WTC11 (cell line): ENCODE results near the gene PCDH7.

Experiments used
- CBFB ChIP-seq: sonication (generic); formaldehyde crosslinking; IDR thresholded peaks from 2 replicates; pipeline ENCODE4 v1.8.1; 2022; ENCODE audit warnings: mild to moderate bottlenecking, low read depth, missing genetic modification reagents
- CREM ChIP-seq: sonication (generic); formaldehyde crosslinking; IDR thresholded peaks from 2 replicates; pipeline ENCODE4 v1.8.1; 2022; ENCODE audit warnings: mild to moderate bottlenecking, missing genetic modification reagents, moderate library complexity
- FOXK1 ChIP-seq: sonication (generic); formaldehyde crosslinking; IDR thresholded peaks from 2 replicates; pipeline ENCODE4 v1.8.0; 2022; ENCODE audit warnings: mild to moderate bottlenecking, moderate library complexity, missing genetic modification reagents
- GABPB1 ChIP-seq: sonication (generic); formaldehyde crosslinking; IDR thresholded peaks from 2 replicates; pipeline ENCODE4 v1.8.1; 2023; ENCODE audit warnings: mild to moderate bottlenecking, missing genetic modification reagents
- IRF2 ChIP-seq: sonication (generic); formaldehyde crosslinking; IDR thresholded peaks from 2 replicates; pipeline ENCODE4 v1.8.0; 2022; ENCODE audit warnings: low read depth, missing genetic modification reagents, borderline replicate concordance
- SMAD3 ChIP-seq: sonication (generic); formaldehyde crosslinking; IDR thresholded peaks from 2 replicates; pipeline ENCODE4 v1.8.0; 2022; ENCODE audit warnings: missing genetic modification reagents, mild to moderate bottlenecking, borderline replicate concordance
- ZNF317 ChIP-seq: sonication (generic); formaldehyde crosslinking; IDR thresholded peaks from 2 replicates; pipeline ENCODE4 v1.8.1; 2023; ENCODE audit warnings: low read depth, mild to moderate bottlenecking, moderate library complexity, missing genetic modification reagents, borderline replicate concordance
- ZNF671 ChIP-seq: fragments of 250-450 bp; sonication (Bioruptor Pico); IDR thresholded peaks from 2 replicates; pipeline ENCODE4 v1.8.0; 2021; ENCODE audit warnings: mild to moderate bottlenecking
- TF ChIP-seq, protein P1 (sequence below): sonication (generic); formaldehyde crosslinking; IDR thresholded peaks from 2 replicates; pipeline ENCODE4 v1.8.1; 2023; ENCODE audit warnings: mild to moderate bottlenecking, missing genetic modification reagents
- TF ChIP-seq, protein P2 (sequence below): sonication (generic); formaldehyde crosslinking; IDR thresholded peaks from 2 replicates; pipeline ENCODE4 v1.8.1; 2023; ENCODE audit warnings: mild to moderate bottlenecking, moderate library complexity, missing genetic modification reagents
- TF ChIP-seq, protein P3 (sequence below): fragments of 200-600 bp; IDR thresholded peaks from 2 replicates; pipeline ENCODE4 v1.8.0; 2022; ENCODE audit warnings: antibody characterized with exemption
- TF ChIP-seq, protein P4 (sequence below): sonication (generic); formaldehyde crosslinking; IDR thresholded peaks from 2 replicates; pipeline ENCODE4 v1.8.0; 2023; ENCODE audit warnings: mild to moderate bottlenecking, missing genetic modification reagents
- TF ChIP-seq, protein P5 (sequence below): sonication (generic); formaldehyde crosslinking; IDR thresholded peaks from 2 replicates; pipeline ENCODE4 v1.8.0; 2022; ENCODE audit warnings: mild to moderate bottlenecking, missing genetic modification reagents

DNA sequence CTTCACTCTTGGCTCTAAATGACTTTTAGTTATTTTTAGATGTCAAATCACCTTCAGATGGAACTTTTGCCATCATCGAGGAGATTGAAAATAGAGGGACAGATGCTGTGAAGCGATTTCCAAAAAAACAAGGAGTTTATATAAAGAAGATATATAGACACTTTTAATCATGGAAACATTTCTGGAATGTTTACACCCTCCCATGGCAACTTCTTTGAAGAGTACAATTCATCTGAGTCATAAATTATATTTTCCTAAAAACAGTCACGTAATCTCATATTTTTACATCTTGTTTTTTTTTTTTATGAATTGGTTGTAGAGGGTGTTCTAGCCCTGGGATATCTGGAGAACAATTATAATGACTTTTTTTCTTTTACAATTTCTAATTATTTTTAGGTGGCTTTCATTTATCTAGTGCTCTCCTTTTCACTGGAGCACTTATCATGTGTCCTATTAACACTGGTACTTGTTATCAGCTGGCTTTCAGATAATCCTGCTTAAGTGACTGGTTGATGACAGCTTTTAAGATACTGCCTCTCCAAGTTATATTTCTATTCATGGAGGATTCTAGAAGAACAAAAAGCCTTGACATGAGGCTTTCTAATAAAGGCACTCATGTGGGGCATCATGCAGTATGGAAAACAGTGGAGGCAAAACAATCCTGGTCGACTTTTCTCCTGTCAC, 24.9 kb downstream of the PCDH7 start:
- TF ChIP-seq, protein P1, sequence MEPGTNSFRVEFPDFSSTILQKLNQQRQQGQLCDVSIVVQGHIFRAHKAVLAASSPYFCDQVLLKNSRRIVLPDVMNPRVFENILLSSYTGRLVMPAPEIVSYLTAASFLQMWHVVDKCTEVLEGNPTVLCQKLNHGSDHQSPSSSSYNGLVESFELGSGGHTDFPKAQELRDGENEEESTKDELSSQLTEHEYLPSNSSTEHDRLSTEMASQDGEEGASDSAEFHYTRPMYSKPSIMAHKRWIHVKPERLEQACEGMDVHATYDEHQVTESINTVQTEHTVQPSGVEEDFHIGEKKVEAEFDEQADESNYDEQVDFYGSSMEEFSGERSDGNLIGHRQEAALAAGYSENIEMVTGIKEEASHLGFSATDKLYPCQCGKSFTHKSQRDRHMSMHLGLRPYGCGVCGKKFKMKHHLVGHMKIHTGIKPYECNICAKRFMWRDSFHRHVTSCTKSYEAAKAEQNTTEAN (CRISPR knock-in tag): no peak
- TF ChIP-seq ZNF671 (no peak), FOXK1 (CRISPR knock-in tag) (no peak), CREM (no peak), SMAD3 (no peak), IRF2 (CRISPR knock-in tag) (no peak), CBFB (CRISPR knock-in tag) (no peak), GABPB1 (CRISPR knock-in tag) (no peak), ZNF317 (no peak)
- TF ChIP-seq, protein P2, sequence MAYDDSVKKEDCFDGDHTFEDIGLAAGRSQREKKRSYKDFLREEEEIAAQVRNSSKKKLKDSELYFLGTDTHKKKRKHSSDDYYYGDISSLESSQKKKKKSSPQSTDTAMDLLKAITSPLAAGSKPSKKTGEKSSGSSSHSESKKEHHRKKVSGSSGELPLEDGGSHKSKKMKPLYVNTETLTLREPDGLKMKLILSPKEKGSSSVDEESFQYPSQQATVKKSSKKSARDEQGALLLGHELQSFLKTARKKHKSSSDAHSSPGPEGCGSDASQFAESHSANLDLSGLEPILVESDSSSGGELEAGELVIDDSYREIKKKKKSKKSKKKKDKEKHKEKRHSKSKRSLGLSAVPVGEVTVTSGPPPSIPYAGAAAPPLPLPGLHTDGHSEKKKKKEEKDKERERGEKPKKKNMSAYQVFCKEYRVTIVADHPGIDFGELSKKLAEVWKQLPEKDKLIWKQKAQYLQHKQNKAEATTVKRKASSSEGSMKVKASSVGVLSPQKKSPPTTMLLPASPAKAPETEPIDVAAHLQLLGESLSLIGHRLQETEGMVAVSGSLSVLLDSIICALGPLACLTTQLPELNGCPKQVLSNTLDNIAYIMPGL (CRISPR knock-in tag): no peak
- TF ChIP-seq, protein P3, sequence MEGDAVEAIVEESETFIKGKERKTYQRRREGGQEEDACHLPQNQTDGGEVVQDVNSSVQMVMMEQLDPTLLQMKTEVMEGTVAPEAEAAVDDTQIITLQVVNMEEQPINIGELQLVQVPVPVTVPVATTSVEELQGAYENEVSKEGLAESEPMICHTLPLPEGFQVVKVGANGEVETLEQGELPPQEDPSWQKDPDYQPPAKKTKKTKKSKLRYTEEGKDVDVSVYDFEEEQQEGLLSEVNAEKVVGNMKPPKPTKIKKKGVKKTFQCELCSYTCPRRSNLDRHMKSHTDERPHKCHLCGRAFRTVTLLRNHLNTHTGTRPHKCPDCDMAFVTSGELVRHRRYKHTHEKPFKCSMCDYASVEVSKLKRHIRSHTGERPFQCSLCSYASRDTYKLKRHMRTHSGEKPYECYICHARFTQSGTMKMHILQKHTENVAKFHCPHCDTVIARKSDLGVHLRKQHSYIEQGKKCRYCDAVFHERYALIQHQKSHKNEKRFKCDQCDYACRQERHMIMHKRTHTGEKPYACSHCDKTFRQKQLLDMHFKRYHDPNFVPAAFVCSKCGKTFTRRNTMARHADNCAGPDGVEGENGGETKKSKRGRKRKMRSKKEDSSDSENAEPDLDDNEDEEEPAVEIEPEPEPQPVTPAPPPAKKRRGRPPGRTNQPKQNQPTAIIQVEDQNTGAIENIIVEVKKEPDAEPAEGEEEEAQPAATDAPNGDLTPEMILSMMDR: no peak
- TF ChIP-seq, protein P4, sequence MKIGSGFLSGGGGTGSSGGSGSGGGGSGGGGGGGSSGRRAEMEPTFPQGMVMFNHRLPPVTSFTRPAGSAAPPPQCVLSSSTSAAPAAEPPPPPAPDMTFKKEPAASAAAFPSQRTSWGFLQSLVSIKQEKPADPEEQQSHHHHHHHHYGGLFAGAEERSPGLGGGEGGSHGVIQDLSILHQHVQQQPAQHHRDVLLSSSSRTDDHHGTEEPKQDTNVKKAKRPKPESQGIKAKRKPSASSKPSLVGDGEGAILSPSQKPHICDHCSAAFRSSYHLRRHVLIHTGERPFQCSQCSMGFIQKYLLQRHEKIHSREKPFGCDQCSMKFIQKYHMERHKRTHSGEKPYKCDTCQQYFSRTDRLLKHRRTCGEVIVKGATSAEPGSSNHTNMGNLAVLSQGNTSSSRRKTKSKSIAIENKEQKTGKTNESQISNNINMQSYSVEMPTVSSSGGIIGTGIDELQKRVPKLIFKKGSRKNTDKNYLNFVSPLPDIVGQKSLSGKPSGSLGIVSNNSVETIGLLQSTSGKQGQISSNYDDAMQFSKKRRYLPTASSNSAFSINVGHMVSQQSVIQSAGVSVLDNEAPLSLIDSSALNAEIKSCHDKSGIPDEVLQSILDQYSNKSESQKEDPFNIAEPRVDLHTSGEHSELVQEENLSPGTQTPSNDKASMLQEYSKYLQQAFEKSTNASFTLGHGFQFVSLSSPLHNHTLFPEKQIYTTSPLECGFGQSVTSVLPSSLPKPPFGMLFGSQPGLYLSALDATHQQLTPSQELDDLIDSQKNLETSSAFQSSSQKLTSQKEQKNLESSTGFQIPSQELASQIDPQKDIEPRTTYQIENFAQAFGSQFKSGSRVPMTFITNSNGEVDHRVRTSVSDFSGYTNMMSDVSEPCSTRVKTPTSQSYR (CRISPR knock-in tag): no peak
- TF ChIP-seq, protein P5, sequence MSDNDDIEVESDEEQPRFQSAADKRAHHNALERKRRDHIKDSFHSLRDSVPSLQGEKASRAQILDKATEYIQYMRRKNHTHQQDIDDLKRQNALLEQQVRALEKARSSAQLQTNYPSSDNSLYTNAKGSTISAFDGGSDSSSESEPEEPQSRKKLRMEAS (CRISPR knock-in tag): no peak
